AG09319 (cell line): Measurements from ENCODE around the gene TSHR.

Source experiments
- DNase-seq: peaks from one replicate; pipeline ENCODE4 v3.0.0-alpha.2; 2010; ENCODE audit warnings: low read depth; ENCODE audit errors: extremely low read depth
- CTCF ChIP-seq: IDR thresholded peaks from 2 replicates; pipeline ENCODE4 v1.5.1; 2011; ENCODE audit warnings: low read depth, mild to moderate bottlenecking, inconsistent platforms, low read length, moderate library complexity

Gene TSHR

GRCh38 chr14:80926397-80927082 lies 28.9 kb upstream of the TSHR start:
- DNase-seq, result no peak

GRCh38 chr14:80927083-80927989 lies 28.1 kb upstream of the TSHR start:
- no peak; the same call in 1 of the 2 replicates for TF ChIP-seq CTCF
- DNase-seq, result no peak

More at GRCh38 chr14:80926397-80927082, 28.9 kb upstream of the TSHR start:
- TF ChIP-seq CTCF, result no peak

- TF ChIP-seq CTCF, result no peak
- no peak for DNase-seq
These were observed 25.3 kb upstream of the TSHR start for GRCh38 chr14:80930095-80930494.

GRCh38 chr14:80930836-80931389 lies 24.5 kb upstream of the TSHR start:
- DNase-seq, result peak; percentile 16
- no peak for TF ChIP-seq CTCF

GRCh38 chr14:80933282-80933681 lies 22.1 kb upstream of the TSHR start:
- DNase-seq, result no peak
- no peak for TF ChIP-seq CTCF

GRCh38 chr14:80933686-80934085 lies 21.7 kb upstream of the TSHR start:
- TF ChIP-seq CTCF, result no peak
- DNase-seq, result no peak

GRCh38 chr14:80940146-80940545 lies 15.3 kb upstream of the TSHR start:
- DNase-seq, result no peak
- TF ChIP-seq CTCF, result no peak
